Lower lobe of right lung (tissue), 2 donors: ENCODE data around the gene BIN1. TPM values are rescaled to one million over a fixed set of nuclear protein-coding genes. Genes with fewer than 3 reads are reported as not detected.

Source experiments
- ATAC-seq, 2 donors: fragments of 200-7000 bp; cut with Tn5 transposase; one replicate each; pipeline ENCODE4 v1.9.1; 2020 to 2022; ENCODE audit warnings: mild to moderate bottlenecking in 2 of 2, moderate library complexity in 2 of 2
- DNase-seq: peaks from one replicate; pipeline ENCODE4 v3.0.0-alpha.2; 2020
- H3K27ac ChIP-seq: fragments of 200-600 bp; one replicate; pipeline ENCODE4 v1.8.0; 2022
- H3K27me3 ChIP-seq: fragments of 200-600 bp; one replicate; pipeline ENCODE4 v1.8.0; 2022; ENCODE audit warnings: low read depth
- H3K36me3 ChIP-seq: fragments of 200-600 bp; one replicate; pipeline ENCODE4 v1.8.0; 2022; ENCODE audit warnings: mild to moderate bottlenecking
- H3K4me1 ChIP-seq: fragments of 200-600 bp; one replicate; pipeline ENCODE4 v1.8.0; 2022
- H3K4me3 ChIP-seq: fragments of 200-600 bp; one replicate; pipeline ENCODE4 v1.8.0; 2022; ENCODE audit warnings: mild to moderate bottlenecking
- H3K9me3 ChIP-seq: fragments of 200-600 bp; one replicate; pipeline ENCODE4 v1.8.0; 2022
- CTCF ChIP-seq: fragments of 200-600 bp; IDR thresholded peaks from one replicate; pipeline ENCODE4 v1.8.0; 2022; ENCODE audit warnings: antibody characterized with exemption, mild to moderate bottlenecking
- intact Hi-C: fragments of 100-400 bp; cut with DNase I; formaldehyde crosslinking; loops from one replicate; pipeline ENCODE4 v1.11.0; 2022
- total RNA-seq: library from RNA; stranded (reverse); fragmentation: NEBNext Ultra II Directional; extraction: Animal tissue kit (Norgen Biotek cat#: 25700); gene quantifications from one replicate; pipeline ENCODE4 v1.2.1, GENCODE V29; 2021
- donor health status: DM: no; HTN: yes; CAD: no; lungs with severe emphysema.

BIN1 gene
- total RNA-seq, 1 donor from 2014 or later: 33.9 TPM

- Histone ChIP-seq H3K4me3 (peak overlapping the region; percentile 90), H3K36me3 (no peaks in the 10 kb centered on the region), H3K27me3 (no peaks in the 10 kb centered on the region), H3K4me1 (peaks cover 26% of the 10 kb centered on the region), H3K27ac (peak overlapping the region; percentile 82), H3K9me3 (no peaks in the 10 kb centered on the region)
- no peak for DNase-seq
- peak; percentile 41 for ATAC-seq
- intact Hi-C loops: no loop called here
- no peak for TF ChIP-seq CTCF
These were observed 430 bp downstream of the BIN1 start for GRCh38 chr2:127106457-127106990.

- ATAC-seq: peak; percentile 40 to 41
- Histone ChIP-seq H3K4me3 (peak overlapping the region; percentile 90), H3K27me3 (no peaks in the 10 kb centered on the region), H3K9me3 (no peaks in the 10 kb centered on the region), H3K4me1 (peaks cover 26% of the 10 kb centered on the region), H3K36me3 (no peaks in the 10 kb centered on the region), H3K27ac (peak overlapping the region; percentile 82)
- peak; percentile 59 for DNase-seq
- TF ChIP-seq CTCF: peak; percentile 7
- intact Hi-C loops: no loop called here
These were observed 1.1 kb downstream of the BIN1 start for GRCh38 chr2:127105656-127106456.

- Histone ChIP-seq H3K4me1 (peaks cover 26% of the 10 kb centered on the region), H3K4me3 (peak overlapping the region; percentile 90), H3K27me3 (no peaks in the 10 kb centered on the region), H3K9me3 (no peaks in the 10 kb centered on the region), H3K27ac (no peak overlapping the region), H3K36me3 (no peaks in the 10 kb centered on the region)
- intact Hi-C loops: no loop called here
- ATAC-seq (no peak), DNase-seq (no peak)
- no peak for TF ChIP-seq CTCF
These were observed 1.9 kb downstream of the BIN1 start for GRCh38 chr2:127104881-127105655.

- TF ChIP-seq CTCF: no peak
- intact Hi-C loops: no loop called here
- DNase-seq (no peak), ATAC-seq (no peak)
- H3K4me3 ChIP-seq: no peak overlapping the region
- H3K27me3 ChIP-seq: no peaks in the 10 kb centered on the region
- H3K27ac ChIP-seq: no peak overlapping the region
- no peaks in the 10 kb centered on the region for H3K9me3 ChIP-seq
- no peaks in the 10 kb centered on the region for H3K36me3 ChIP-seq
- H3K4me1 ChIP-seq: peaks cover 26% of the 10 kb centered on the region
These were observed 2.7 kb downstream of the BIN1 start for GRCh38 chr2:127104166-127104660.

- H3K9me3 ChIP-seq: no peaks in the 10 kb centered on the region
- H3K4me1 ChIP-seq: peaks cover 26% of the 10 kb centered on the region
- H3K27ac ChIP-seq: no peak overlapping the region
- no peak for TF ChIP-seq CTCF
- DNase-seq: no peak
- no peaks in the 10 kb centered on the region for H3K36me3 ChIP-seq
- intact Hi-C loops: no loop called here
- no peaks in the 10 kb centered on the region for H3K27me3 ChIP-seq
- ATAC-seq: no peak
- no peak overlapping the region for H3K4me3 ChIP-seq
These were observed 3.5 kb downstream of the BIN1 start for GRCh38 chr2:127103243-127104165.
